DMS53 treated with DMSO at 0.1 percent for 48 hours (cell line): ENCODE results near the gene FCGR1A.
"Not testable (repeated sequence)": the region's sequence is repeated elsewhere in the genome, so short reads cannot be mapped to it uniquely, and the experiment has no call there.

Experiments
- DNase-seq: peaks from one replicate; lab custom pipeline; 2025; ENCODE audit not compliant: unreplicated experiment; lab: John Stamatoyannopoulos, UW

Gene FCGR1A

DNA sequence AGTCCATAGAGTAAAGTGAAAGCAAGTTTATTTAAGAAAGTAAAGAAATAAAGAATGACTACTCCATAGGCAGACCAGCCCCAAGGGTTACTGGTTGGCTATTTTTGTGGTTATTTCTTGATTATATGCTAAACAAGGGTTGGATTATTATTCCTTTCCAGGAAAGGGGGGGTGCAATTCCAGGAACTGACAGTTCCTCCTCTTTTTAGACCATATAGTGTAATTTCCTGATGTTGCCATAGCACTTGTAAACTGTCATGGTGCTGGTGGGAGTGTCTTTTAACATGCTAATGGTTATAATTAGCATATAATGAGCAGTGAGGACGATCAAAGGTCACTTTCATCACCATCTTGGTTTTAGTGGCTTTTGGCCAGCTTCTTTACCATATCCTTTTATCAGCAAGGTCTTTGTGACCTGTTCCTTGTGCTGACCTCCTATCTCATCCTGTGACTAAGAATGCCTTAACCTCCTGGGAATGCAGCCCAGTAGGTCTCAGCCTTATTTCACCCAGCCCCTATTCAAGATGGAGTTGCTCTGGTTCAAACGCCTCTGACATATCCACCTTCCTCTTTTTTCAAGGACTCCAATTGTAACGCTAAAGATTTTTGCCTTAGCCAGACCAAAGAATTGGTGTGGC is 6.9 kb upstream of the FCGR1A start:
- not testable (repeated sequence) for DNase-seq

DNA sequence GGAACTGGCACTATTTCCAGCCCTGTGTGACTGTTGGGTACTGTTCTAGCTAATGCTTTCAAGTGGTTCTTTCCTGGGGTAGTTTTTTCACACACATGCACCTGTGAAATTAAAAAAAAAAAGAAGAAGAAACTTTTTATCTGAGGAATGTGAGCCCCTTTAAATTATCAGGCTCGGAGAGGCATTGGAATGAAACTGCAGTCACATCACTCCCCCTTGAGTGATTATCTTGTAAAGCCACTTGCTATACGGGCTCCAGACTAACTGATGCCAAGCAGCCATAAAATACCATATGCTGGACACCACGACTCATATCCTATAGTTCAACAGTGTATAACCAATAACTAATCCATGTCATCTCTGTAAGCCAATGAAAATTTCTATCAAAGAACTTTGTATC is 5.4 kb upstream of the FCGR1A start:
- not testable (repeated sequence) for DNase-seq

GRCh38 chr1:149778313-149778712 is 4.2 kb upstream of the FCGR1A start:
- DNase-seq = not testable (repeated sequence)

- not testable (repeated sequence) for DNase-seq
Observed at GRCh38 chr1:149781413-149781984, 995 bp upstream of the FCGR1A start.

DNA sequence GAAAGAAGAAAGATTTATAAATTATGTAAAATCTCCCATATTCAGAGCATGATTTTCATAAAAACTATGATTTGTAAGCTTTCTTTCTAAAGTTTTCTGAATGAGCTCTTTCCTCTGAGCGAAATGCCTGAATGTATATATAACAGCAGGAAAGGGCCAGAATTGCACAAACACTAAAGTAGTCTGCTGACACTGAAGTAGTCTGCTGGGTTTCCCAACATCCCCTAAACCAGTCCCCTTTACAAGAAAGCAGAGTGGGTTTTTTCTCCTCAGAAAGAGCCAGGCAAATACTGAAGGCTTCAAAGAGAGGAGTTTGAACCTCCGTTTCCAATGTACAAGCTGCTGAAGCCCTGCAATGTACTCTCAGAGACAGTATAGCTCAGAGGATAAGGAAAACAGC is 795 bp downstream of the FCGR1A start:
- not testable (repeated sequence) for DNase-seq

DNA sequence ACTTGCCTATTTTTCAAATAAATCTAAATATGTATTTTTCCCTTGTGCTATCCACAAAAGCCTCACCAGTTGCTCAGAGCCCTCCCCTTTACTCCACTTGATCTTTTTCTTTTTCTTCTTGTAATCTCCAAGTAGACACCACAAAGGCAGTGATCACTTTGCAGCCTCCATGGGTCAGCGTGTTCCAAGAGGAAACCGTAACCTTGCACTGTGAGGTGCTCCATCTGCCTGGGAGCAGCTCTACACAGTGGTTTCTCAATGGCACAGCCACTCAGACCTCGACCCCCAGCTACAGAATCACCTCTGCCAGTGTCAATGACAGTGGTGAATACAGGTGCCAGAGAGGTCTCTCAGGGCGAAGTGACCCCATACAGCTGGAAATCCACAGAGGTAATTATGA is 1.4 kb downstream of the FCGR1A start:
- not testable (repeated sequence) for DNase-seq

DNA sequence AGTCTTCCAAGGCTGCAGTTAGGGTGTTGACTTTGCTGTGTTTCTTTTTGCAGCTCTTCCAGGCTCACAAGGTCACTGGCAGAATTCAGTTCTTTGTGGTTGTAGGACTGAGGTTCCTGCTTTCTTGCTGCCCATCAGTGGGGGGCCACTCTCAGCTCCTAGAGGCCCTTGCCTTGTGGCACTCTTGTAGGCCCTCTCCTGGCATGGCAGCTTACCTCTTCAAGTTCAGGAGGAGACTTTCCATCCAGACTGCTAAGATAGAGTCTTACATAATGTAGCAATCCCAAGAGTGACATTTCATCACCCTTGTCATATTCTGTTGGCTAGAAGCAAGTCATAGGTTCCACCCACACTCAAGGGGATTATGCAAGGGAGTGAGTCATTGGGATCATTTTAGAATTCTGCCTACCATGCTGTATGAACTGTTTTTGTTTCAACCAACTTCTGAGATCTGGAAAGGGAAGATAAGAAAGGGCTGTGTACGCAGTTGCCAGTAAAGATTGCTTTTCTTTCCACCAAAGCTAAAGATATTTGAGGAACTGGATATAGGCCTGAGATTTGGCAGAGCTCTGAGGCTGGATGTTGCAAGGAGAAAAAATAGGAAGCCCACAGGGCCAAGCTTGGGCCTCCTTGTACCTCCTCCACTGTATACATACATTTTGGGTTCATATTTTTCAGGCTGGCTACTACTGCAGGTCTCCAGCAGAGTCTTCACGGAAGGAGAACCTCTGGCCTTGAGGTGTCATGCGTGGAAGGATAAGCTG is 5.4 kb downstream of the FCGR1A start:
- not testable (repeated sequence) for DNase-seq

GRCh38 chr1:149792502-149792901 is 10.0 kb downstream of the FCGR1A start:
- not testable (repeated sequence) for DNase-seq

DNA sequence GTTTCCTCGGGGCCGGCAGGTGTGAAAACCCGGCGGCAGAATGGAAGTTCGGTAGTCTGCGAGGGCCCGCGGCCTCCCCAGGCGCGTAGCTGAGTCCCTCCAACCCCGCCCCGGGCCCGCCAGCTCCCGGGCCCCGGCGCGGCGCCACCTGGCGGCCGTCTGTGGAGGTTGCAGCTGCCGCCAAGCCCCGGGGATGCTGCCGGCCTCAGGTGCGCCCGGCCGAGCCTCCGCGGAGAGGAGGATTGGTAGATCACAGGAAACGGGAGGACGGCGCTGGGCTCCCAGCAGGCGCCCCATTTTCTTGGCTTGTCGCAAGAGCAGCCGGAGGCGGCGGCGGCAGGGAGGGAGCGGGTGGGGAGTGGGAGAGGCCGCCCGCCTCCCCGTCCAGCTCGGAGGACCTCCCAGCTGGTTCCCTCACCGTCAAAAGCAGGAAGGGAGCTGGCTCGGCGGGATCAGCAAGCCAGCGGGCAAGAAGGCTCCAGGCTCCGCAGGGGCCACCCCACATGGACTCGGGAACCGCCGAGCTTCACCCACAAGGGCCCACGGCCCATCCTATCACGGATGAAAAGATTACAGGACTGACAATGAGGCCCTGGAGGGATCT is 10.5 kb downstream of the FCGR1A start:
- peak; percentile 50 for DNase-seq

- not testable (repeated sequence) for DNase-seq
Observed at GRCh38 chr1:149793885-149794284, 11.4 kb downstream of the FCGR1A start.

DNA sequence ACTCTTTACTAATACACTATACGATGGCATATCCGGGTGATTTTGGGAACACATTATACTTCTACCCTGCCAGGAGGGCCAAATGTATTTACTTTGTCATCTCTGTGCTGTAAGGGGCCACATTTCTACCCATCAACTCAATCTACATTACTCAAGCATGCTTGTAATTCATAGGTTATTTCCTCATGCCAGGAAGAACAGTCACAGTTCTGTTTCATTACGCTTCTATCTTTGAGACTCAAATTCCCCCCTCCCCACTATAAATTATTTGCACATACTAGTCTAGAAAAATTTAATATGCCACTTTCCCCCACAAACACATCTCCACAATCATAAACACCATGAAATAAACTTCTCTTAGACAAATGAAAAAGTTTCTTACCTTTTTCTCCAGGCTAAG is 19.1 kb downstream of the FCGR1A start:
- DNase-seq = not testable (repeated sequence)

DNA sequence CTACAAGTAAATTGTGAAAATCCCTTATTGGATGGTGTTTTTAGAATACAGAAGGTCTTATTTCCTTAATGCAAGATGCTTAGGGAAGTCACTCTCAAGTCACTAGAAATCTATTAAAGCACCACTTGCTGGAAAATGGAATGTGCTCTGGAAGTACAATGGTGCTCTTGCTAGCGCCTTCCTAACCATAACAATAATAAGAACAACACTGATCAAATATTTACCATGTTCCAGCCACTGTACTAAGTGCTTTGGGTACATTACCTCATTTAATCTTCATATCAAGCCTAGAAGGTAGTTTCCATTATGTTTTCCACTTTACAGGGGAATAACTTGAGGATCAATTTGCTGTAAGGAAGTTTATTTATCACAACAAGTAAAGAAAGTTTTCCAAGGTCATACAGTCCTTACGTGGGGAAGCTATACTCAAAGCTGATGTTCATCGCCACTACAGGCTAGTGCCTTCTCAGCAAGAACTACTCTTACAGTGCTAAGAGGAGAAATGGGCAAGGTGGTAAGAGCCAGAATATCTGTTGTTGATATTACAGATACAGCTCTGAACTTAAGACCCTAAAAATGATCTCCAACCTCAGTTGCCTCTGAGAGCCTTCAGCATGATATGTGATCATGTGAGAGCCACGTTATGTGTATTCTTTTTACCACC is 22.1 kb downstream of the FCGR1A start:
- DNase-seq = not testable (repeated sequence)

DNA sequence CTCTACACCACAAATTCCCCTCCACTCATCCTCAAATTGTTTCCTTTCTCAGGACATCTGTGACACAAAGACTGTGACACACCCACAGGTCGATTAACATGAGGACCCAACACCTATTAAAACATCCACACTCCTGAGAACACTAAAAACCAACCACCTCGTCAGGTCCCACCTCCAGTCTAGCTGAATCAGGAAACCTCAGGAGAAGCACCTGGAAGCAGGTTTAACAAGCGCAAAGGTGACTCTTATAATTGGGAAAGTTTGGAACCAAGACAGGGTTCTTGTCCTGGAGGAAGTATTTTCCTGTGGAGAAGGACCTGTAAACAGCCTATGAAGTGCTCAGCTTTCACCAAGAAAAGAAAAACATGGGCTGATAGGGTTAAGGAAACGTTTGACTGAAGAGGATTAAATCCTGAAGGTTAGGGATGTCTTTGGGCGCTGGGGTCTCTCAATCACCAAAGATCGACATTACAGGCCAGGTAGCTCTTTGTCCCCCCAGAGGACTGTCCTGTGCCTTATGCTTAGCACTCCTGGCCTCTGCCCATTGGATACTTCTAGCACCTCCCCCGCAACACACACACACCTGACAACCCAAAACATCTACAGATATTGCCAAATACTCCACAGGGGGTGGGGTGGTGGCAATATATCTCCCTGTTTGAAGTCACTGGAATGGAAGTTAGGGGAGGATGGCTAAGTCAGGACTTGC is 28.4 kb downstream of the FCGR1A start:
- not testable (repeated sequence) for DNase-seq

DNA sequence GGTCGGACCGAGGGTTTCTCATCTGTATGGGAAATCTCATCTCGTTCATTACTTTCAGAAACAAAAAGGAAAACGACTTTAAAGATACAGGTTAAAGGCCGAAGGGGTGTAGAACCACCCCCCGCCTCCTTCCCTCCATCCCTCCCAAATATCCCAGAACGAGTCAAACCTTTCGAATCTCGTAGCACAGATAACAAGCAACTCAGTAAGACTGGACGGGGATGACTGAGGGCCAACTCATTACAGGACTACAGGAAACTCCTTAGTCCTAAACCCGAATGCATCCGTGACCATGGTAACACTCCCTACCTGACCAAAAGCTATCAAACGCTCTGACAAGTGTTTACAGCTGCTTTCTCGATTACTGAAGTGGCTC is 29.0 kb downstream of the FCGR1A start:
- DNase-seq = not testable (repeated sequence)

DNA sequence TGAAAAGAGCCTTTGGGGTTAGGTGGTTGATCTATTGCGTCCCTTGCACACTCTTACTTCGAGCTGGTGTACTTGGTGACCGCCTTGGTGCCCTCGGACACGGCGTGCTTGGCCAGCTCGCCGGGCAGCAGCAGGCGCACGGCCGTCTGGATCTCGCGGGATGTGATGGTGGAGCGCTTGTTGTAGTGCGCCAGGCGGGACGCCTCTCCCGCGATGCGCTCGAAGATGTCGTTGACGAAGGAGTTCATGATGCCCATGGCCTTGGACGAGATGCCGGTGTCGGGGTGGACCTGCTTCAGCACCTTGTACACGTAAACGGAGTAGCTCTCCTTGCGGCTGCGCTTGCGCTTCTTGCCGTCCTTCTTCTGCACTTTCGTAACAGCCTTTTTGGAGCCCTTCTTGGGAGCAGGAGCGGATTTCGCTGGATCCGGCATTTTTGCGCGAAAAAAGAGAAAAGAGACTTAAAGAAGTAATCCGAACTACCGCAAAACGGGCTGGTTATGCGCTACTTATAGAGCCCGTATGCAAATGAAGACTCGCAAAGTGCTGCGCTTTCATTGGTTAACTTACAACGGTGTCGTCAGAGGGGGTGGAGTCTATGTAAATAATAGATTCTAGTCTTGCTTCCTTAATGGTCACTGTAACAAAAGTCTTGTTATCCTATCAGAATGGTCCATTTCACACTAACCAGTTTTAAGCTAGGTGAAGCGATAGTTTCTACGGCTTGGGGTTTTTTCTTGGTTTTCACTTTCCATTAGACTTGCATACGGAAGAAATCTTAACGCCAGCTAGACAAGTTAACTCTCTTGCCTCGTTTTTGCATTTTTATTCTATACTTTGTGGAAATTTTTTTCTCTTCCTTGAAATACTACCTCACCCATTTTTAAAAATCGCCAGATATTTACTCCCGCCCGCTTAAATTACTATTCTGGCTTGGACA is 29.7 kb downstream of the FCGR1A start:
- DNase-seq = peak; percentile 91

- peak; percentile 85 for DNase-seq
Observed at GRCh38 chr1:149812893-149813801, 30.7 kb downstream of the FCGR1A start.

DNA sequence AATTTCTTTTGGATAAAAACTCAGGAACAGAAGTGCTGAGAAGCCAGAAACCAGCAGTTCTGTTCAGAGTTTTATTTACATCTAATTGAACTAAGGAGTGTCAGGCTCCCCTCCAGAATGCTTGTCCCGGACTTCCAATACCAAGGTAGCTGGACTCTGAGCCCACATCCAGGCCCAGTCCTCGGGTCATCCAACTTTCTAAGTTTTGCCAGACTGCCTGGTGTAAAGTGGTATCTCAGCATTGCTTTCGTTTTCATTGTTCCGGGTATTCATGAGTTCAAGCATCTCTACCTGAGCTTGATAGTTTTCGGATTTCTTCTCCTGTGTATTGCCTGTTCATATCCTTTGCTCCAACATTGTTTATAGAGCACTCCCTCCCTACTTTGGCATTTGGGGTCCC is 37.9 kb downstream of the FCGR1A start:
- not testable (repeated sequence) for DNase-seq

- DNase-seq = not testable (repeated sequence)
Observed at GRCh38 chr1:149826555-149826954, 44.1 kb downstream of the FCGR1A start.
